AG09319 (cell line): ENCODE measurements around the gene MAN2A1.

Experiments
- DNase-seq: peaks from one replicate; pipeline ENCODE4 v3.0.0-alpha.2; 2010; ENCODE audit warnings: low read depth; ENCODE audit errors: extremely low read depth
- CTCF ChIP-seq: IDR thresholded peaks from 2 replicates; pipeline ENCODE4 v1.5.1; 2011; ENCODE audit warnings: low read depth, mild to moderate bottlenecking, inconsistent platforms, low read length, moderate library complexity

The MAN2A1 gene

GRCh38 chr5:109678447-109678846 lies 11.3 kb upstream of the MAN2A1 start:
- no peak for TF ChIP-seq CTCF
- DNase-seq: no peak

- no peak for DNase-seq
- TF ChIP-seq CTCF: no peak
These were observed 8.0 kb upstream of the MAN2A1 start for GRCh38 chr5:109681763-109682162.

GRCh38 chr5:109682383-109682782 lies 7.3 kb upstream of the MAN2A1 start:
- no peak for DNase-seq
- no peak for TF ChIP-seq CTCF

GRCh38 chr5:109685916-109686315 lies 3.8 kb upstream of the MAN2A1 start:
- TF ChIP-seq CTCF: no peak
- DNase-seq: no peak

GRCh38 chr5:109688630-109688969 lies 1.1 kb upstream of the MAN2A1 start:
- DNase-seq: no peak
- peak; percentile 31 for TF ChIP-seq CTCF

- DNase-seq: peak; percentile 70
- TF ChIP-seq CTCF: no peak; the same call in 1 of the 2 replicates
These were observed 572 bp upstream of the MAN2A1 start for GRCh38 chr5:109688970-109689739.

- no peak for TF ChIP-seq CTCF
These were observed 681 bp downstream of the MAN2A1 start for GRCh38 chr5:109690242-109690974.

More at GRCh38 chr5:109690242-109690974, 681 bp downstream of the MAN2A1 start:
- no peak for DNase-seq
